EL (cell line): Measurements from ENCODE around the gene ANKS1B.
A peak's percentile ranks its signal among the peaks of the same experiment; 100 is the strongest.

Experiments used
- DNase-seq: peaks from one replicate; pipeline ENCODE4 v3.0.0-alpha.2; 2016

ANKS1B gene

GRCh38 chr12:99108924-99109323 is 875.8 kb downstream of the ANKS1B start:
- no peak for DNase-seq

DNA sequence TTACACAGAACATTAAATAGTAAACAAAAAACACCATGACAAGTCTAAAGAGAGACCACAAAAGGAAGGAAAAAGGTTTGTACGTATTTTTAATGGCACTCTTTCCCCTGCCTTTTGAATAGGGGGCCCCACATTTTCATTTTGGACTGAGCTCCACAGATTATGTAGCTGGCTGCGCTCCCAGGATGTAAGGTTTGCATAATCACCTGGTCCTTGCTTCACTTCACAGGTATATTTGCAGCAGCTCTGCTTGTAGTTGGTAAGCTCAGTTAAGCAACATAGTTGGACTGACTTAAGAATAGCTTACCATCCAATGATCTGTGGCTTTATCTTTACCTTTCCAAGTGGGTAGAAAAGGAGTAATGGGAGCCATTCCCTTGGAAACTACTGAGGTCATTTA is 885.0 kb downstream of the ANKS1B start:
- DNase-seq, result no peak

GRCh38 chr12:99097171-99097570 is 887.6 kb downstream of the ANKS1B start:
- no peak for DNase-seq

DNA sequence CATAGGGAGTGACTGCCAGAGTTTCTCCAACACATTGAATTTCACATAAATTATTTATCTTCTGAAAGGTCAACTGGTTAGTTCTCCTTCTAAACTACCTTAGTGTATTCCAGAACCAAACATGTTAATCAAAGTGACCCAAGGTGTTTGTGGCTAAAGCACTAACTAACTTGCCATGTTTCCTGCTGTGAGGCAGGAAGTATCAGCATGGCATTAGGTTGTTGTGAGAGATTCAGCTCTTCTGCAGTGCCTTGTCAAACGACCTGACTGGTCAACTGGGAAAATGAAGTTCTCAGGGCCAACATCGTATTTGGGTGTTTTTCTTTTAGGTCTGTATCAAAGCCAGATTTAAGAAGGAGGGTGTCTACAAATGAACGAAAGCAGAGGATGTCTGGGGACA is 891.6 kb downstream of the ANKS1B start:
- DNase-seq, result no peak

GRCh38 chr12:99092100-99092851 is 892.5 kb downstream of the ANKS1B start:
- DNase-seq, result no peak

DNA sequence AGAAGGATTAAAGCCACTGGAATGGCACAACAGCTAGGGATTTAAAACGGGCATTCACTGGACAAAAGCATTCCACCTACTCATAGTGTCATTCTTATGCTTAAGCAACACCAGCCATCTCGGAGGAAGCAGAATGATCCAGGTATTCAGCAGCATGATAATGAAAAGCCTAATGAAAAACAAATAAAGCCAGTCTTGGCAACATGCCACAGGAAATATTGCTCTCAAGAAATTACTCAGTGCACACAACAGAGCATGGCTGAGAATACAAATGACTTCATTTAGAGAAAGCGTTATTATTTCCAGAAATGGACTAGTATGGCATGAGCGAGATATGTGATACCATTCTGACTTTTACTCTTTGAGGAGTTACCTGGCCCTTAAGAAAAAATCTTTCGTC is 897.5 kb downstream of the ANKS1B start:
- no peak for DNase-seq

DNA sequence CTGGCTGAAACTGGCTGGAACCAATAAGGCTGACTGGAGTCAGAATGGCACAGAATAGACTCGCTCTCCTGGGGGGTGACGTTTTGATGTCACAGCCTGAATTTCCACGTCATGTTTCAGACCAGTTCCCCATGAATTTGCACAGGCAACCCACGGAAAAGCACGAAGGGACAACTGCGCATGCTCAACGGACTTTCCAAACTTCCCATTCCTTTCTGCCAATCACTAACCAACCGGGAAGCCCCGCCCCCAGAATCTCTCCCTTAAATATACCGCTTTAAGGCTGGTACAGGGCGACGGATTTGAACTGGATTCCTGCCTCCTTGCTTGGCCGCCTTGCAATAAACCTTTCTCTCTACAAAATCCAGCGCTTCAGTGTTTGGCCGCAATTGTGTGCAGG is 904.9 kb downstream of the ANKS1B start:
- no peak for DNase-seq

DNA sequence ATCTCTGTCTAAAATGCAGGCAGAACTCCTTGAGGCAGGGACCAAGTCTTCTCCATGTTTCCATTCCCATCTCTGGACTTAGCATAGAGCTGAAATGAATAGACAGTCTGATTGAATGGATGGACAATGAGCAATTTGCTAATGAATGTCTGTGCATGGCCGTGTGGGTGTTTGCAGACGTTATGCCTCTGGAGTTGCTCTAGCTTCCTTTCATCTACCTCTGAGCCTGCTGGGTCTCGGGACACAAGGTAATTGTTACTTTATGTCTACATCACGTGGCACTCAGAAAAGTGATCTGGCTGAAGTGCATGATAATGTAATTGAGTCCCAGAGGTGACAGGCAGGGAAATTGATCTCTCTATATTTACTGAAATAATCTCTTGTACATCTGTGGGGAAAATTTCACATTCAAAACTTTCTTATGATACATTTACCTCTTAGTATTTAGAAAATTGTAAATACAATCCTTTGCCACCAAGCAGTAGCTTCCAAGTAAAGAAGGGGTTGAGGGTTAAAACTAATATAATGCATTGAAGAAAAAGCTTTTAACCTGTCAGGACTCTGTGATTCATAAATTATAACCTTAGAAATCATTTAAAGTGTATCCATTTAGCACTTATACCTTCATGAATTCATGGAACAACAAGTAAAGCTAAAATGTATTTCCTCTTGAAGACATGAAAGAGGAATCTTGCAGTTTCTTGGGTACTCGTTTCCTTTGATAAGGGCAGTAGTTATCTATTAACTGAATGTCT is 915.6 kb downstream of the ANKS1B start:
- DNase-seq, result no peak

- no peak for DNase-seq
These were observed 917.5 kb downstream of the ANKS1B start for GRCh38 chr12:99067171-99067785.

DNA sequence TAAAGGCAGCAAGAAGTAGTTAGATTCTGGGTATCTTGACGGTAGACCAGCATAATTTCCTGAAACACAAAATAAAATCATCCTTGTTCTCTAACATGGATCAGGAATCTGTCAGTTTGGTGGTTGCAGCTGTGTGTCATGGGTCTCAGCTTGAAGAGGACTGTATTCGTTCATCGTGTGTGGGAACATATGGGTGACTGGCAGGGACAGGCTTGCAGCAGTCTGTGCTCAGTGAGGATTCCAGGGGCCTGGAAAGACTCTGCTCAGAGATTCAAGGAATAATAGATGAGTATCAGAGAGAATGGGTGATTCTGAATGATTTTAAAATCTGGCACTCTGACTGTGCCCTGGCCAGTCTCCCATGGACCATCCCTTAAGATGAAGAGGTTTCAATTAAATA is 918.0 kb downstream of the ANKS1B start:
- no peak for DNase-seq

DNA sequence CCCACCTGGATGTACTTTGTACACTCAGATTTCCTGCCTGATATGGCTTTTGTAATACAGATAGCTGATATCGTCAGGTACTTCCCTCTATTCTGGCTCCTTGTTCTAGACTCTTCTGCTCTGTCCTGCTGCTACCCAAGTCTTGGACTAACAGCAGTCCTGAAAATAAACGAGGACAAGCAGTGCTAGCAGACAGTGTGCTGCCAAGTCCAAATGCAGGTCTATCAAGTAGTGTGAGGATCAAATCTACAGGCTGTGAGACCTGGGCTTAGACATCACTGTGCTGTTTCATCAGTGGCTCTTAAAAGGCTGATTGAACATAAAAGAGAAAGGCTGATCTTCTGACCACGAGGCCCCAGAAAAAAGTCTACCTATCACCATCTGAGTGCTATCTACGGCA is 921.6 kb downstream of the ANKS1B start:
- no peak for DNase-seq

- peak; percentile 3 for DNase-seq
These were observed 924.8 kb downstream of the ANKS1B start for GRCh38 chr12:99059824-99060511.

GRCh38 chr12:99057670-99058069 is 927.1 kb downstream of the ANKS1B start:
- DNase-seq, result no peak

GRCh38 chr12:99056186-99056585 is 928.5 kb downstream of the ANKS1B start:
- DNase-seq, result no peak

- DNase-seq, result no peak
These were observed 929.4 kb downstream of the ANKS1B start for GRCh38 chr12:99055299-99055698.

DNA sequence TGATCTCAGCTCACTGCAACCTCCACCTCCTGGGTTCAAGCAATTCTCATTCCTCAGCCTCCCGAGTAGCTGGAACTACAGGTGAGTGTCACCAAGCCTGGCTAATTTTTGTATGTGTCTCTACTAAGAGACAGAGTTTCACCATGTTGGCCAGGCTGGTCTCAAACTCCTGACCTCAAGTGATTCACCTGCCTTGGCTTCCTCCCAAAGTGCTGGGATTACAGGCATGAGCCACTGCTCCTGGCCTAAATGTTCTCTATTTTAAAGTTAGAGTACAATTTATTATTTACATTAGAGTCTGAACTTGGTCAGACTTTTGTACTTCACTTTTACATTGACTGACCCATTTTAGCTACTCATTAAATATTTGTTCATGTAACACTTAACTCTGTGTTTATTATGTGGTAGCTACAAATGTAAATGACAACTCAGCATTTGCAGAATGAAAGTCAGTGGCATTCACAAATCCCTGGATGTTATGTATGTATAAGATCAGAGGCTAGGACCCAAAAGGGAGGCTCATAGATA is 930.1 kb downstream of the ANKS1B start:
- no peak for DNase-seq

DNA sequence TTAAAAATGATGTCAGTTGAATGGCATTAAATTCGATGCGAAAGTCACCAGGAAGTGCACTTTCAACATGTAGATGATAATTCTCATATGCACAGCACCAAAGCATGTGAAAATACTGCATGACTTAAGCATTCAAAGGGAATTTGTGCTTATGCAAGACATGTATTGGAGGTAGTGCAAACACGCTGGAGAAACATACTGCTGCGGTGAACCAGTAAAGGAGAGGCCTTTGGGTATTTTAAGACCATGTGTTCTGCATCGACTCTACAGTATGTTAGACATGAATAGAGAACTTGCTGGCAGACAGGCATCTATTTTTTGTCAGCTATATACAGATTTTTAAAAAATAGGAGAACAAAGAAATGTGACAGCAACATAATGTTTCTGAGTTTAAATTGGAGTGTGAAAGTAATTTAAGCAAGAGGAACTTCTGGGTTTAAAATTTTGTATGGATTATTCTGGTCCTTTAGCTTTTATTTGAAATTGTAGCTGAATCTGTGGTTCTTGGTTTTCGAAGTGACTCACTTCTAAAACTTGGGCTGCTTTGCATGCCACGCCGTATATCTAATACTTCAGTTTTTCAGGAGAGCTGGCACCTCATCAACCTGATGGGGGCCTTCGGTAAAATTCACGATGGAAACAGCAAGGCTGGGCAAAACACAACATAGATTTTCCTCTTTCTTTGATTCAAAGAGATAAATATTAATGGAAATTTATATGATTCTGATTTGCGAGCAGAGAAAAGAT is 930.9 kb downstream of the ANKS1B start:
- DNase-seq, result no peak

- DNase-seq, result no peak
These were observed 935.0 kb downstream of the ANKS1B start for GRCh38 chr12:99049774-99050173.

DNA sequence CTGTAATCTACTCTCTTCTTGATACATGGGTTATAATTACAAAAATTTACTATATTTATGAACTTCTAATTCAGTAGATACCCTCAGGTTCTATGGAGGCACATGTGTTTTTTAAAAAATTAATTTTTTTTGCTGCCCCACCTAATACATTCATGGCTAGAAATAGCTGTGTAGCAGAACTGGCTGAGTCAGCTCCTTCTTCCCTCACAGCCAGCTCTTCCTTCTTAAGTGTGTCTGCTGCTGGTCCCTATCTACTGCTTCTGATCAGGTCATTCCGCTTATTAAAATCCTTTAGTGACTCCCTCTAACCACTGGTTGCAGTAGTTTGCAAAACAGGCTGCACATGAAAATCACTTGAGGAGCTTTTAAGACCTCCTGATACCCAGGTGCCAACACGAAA is 939.6 kb downstream of the ANKS1B start:
- DNase-seq, result no peak

GRCh38 chr12:99043319-99043914 is 941.3 kb downstream of the ANKS1B start:
- DNase-seq, result peak; percentile 48

GRCh38 chr12:99042226-99042625 is 942.5 kb downstream of the ANKS1B start:
- no peak for DNase-seq
